Activated CD4-positive, CD25-positive, alpha-beta regulatory T cell treated with anti-CD3 and anti-CD28 coated beads, Interleukin-2, amount 50 U/mL, for 24 hours (primary cell): ENCODE results near the gene ARHGAP10.
"Not testable (repeated sequence)": the region's sequence is repeated elsewhere in the genome, so short reads cannot be mapped to it uniquely, and the experiment has no call there.

ENCODE experiments used
- ATAC-seq, 2 donors: fragments of 150-1000 bp; cut with Tn5 transposase; one replicate each; pipeline ENCODE4 v1.10.0; 2021; ENCODE audit warnings: mild to moderate bottlenecking in 1 of 2, moderate library complexity in 1 of 2

The ARHGAP10 gene

DNA sequence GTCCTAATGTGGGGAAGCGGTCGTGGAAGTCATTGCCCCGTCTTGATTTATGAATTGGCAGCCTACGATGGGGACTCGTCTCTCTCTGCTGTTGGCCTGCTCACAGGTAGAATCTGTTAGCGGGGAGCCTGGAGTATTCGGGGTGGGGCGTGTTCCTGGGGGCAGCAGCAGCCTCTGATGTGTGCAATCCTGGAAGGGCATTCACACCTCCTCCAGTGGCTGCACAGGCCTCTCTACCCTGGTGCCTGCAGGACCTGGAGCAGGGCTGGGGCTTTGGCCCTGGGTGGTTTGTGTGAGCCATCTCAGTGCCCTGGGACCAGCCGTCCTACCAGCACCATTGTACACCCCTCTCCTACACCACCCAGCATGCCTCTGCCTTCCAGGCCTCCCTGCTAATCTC is 340.9 kb downstream of the ARHGAP10 start:
- ATAC-seq, result no peak

DNA sequence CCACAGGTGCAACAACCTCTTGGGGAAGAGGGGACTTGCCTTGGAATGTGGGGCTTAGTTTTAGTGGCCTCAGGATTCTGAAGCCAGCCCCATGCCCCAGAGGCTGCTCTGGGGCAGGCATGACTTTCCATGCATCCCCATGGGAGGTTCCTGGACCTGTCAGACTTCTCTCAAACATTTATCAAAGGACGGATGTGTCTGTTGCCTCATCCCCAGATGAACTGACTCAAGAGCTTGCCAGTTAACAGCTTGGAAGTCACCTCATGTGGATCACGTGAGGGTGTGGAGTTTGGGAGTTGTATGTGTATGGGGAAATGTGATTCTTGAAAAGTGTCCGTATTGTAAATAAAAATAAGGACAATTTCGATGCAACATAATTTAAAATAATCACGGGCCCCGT is 341.5 kb downstream of the ARHGAP10 start:
- ATAC-seq, result no peak

DNA sequence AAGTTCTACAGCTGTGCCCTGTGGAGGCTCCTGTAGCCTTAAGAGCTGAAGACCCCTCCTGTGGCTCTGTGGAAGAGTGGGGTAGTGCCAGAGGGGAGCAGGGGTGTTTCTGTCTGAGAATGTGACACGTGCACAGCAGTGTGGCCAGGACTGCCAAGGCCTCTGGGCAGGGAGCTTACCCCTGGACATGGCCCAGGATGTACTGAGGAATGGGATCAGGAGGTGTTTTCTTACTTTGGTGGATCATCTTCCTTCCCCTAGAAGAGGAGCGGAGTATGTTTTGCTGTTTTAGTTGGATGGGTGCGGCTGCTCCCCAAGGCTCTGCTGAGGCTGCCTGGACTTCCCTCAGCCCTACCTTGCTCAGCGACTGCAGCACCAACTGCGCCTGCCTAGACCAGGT is 342.6 kb downstream of the ARHGAP10 start:
- ATAC-seq, result no peak

DNA sequence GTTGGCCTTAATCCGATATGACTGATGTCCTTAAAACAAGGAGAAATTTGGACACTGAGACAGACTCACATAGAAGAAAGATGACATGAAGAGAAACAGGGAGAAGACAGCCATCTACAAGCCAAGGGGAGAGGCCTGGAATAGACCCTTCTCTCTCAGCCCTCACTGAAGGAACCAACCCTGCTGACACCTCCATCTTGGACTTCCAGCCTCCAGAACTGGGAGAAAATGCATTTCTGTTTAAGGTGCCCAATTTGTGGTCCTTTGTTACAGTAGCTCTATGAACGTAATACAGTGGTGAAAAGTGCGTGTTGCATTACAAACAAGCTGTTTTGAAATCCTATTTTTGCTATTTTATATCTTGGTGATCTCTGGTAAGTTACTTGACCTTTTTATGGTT is 343.6 kb downstream of the ARHGAP10 start:
- no peak for ATAC-seq

DNA sequence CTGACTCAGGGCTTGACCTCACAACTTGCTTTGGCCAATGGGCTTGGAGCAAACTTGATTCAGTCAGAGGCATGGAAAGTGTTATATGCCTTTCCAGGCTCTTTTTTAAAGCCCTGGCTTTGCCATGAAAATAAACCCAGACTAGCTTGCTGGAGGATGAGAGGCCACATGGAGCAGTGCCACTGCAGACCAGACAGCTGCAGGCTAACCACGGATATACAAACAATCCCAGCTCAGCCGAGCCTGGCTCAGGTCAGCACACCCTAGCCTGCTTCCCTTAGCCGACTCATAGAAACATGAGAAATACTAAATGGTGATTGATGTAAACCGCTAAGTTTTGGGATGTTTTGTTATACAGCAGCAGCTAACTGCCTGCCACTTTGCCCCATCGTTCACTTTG is 345.1 kb downstream of the ARHGAP10 start:
- no peak for ATAC-seq

- no peak for ATAC-seq
These were observed 345.7 kb downstream of the ARHGAP10 start for GRCh38 chr4:148077581-148077980.

- no peak for ATAC-seq
These were observed 346.2 kb downstream of the ARHGAP10 start for GRCh38 chr4:148078061-148078460.

DNA sequence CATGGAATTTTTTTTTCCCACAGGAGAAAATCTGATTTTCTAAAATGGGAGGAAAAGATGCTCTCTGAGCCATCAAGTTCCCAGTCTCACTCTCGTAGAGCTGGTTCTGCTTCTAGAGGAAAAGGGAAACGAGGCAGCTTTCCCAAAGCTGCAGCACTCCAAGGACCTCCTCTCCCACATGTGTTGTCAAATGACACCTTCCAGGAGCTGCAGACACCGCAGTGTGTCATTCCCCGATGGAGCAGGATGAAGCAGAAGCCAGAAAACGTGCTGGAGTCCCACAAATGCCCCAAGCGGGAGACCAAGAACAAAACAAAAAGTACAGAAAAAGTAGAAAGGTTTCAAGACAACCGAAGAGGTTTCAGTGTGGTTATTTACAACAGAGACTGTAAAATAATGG is 348.1 kb downstream of the ARHGAP10 start:
- ATAC-seq, result no peak

GRCh38 chr4:148081267-148081666 is 349.4 kb downstream of the ARHGAP10 start:
- no peak for ATAC-seq

- no peak for ATAC-seq
These were observed 349.9 kb downstream of the ARHGAP10 start for GRCh38 chr4:148081745-148082144.

- not testable (repeated sequence) for ATAC-seq
These were observed 351.2 kb downstream of the ARHGAP10 start for GRCh38 chr4:148083073-148083472.

GRCh38 chr4:148089624-148090023 is 357.7 kb downstream of the ARHGAP10 start:
- ATAC-seq, result no peak

DNA sequence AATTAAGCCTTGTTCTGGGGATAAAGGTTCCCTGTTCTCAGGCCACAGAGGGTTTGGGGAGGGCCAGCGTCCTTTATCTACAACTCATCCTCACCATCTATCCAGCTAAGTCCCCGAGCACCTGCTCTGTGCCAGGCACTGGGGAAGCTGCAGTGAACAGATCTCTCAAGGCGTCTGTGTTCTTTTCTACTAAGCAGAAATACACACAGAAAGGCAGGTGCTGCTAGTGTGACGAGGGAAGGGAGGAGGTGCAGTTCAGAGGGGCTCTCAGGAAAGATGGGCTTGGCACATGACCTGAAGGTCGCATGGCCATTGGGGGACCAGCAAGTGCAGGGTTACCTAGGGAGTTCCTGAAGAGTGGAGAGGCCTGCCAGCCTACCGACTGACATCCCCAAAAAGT is 358.1 kb downstream of the ARHGAP10 start:
- no peak for ATAC-seq

GRCh38 chr4:148090503-148091476 is 358.9 kb downstream of the ARHGAP10 start:
- no peak for ATAC-seq

DNA sequence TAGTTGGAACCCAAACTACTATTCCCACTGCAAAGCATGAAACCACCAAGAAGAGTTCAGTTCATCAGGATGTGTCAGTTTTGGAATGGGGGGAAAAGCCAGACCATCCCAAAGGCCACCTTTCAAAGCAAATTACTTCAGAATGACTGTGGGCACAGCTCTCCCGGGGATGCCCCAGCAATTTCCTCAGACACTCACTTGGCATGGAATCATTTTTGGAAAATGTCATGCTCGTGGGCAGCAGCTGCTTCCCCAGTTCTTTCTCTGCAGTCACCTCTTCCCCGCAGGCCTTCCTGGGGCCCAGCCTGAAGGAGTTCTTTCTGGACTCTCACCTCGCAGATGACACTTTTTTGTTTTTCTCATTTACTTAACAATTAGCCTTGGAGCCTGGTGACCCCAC is 360.0 kb downstream of the ARHGAP10 start:
- no peak for ATAC-seq

DNA sequence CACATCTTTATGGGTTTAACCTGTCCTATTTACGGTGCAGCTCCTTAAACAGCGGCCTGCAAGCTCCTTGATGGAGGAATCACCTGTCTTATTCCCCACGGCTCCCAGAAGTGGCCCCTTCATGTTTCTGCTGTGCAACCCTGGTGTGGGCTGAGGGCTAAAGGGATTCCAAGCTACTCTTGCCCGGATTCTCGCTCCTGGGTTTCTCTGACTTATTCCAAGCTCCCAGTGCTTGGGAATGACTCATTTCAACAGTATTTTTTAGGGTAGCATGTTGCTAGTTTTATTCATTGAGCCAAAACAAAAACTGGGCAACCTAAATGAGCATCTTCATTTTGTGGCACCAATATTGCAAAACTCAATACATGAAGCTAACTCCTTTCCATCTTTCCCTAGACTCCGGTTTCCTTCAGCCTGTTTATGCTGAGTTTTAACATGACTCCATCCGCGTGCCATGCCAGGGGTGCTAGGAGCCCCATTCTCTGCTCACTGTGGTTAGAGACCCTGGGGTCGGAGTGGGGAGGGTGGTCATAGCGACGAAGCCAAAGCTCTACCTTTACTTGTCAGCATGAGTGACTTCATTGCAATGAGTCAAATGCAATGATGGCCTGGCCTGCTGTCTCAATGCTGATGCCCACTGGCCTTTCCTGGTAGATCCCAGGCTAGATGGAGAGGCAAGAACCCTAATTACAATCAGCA is 360.6 kb downstream of the ARHGAP10 start:
- no peak for ATAC-seq

- no peak for ATAC-seq
These were observed 361.2 kb downstream of the ARHGAP10 start for GRCh38 chr4:148093065-148093464.

GRCh38 chr4:148094149-148094548 is 362.3 kb downstream of the ARHGAP10 start:
- ATAC-seq, result no peak

DNA sequence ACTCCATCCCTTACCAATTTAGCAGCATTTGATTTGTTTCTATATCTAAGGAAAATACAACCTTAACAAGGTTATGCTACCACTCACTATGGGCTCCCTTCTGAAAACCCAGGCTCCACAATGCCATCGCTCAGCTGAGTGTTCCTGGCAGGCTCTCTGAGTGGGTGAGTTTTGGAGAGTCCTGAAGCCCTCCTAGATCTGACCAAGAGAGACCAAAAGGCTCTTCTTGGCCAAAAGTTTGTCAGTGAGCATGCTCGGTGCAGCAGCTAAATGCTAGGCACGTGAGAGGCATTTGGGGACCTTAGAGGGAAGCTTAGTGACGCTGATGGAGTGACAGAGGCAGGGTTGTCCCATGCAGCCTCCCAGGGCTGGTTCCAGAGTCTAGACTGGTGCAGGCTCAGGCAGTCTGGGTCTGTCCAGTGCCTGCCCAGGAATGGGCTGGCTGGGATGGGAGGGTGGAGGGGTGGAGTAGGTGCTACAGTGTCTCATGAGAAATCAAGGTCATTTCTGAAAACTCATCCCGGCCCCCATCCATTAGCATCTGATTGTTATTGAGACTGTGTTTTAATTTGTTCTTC is 363.5 kb downstream of the ARHGAP10 start:
- no peak for ATAC-seq

DNA sequence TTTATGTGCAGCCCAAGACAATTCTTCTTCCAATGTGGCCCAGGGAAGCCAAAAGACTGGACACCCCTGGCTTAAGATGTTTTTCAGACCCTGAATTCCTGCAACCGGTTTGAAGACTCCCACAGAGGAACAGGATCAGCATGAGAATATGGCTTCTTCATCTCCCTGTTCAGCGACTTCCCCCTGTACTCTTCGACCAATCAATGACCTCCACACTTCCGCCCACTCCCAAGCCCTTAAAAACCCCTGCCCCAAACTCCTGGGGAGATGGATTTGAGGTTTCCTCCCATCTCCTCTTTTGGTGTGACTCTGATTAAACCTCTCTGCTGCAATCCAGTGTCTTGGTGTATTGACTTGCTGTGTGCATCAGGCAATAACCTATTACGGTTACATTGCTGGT is 365.9 kb downstream of the ARHGAP10 start:
- no peak for ATAC-seq

DNA sequence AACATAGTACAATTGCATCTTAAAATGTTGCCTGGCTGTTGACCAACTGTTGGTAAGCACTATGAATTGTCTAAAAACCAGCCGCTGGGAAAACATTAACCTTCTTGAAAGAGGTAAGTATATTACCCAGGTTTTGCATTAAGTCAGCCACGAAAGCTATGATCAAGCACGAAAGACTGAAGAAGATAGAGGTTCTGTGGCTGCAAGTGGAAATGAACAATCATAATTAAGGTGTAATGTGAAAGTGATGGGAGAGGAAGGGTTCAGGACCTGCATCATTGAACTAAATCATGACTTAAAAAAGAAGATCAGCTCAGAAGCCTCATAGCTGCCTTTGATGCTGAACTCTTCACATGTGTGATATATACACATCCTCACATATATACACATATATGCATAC is 369.3 kb downstream of the ARHGAP10 start:
- no peak for ATAC-seq

- ATAC-seq, result no peak
These were observed 369.9 kb downstream of the ARHGAP10 start for GRCh38 chr4:148101790-148102189.

- no peak for ATAC-seq
These were observed 371.9 kb downstream of the ARHGAP10 start for GRCh38 chr4:148103597-148104355.
